Measurements from ENCODE around the gene SLC38A3.

SLC38A3 gene

GRCh38 chr3:50264383-50264963 is 59.4 kb downstream of the SLC38A3 start:
- Histone ChIP-seq H3K36me3 (ENCODE audit: insufficient read depth, insufficient read length, low read length) (peaks cover 6% of the 10 kb centered on the region), H3K4me1 (ENCODE audit: insufficient read depth, insufficient read length) (peaks cover 64% of the 10 kb centered on the region), H3K4me3 (ENCODE audit: insufficient read length, low read depth) (peak overlapping the region; percentile 1), H3K9ac (ENCODE audit: insufficient read length, low read depth) (peak overlapping the region; percentile 92), H3K27me3 (ENCODE audit: insufficient read depth, insufficient read length) (no peaks in the 10 kb centered on the region), H3K9me3 (ENCODE audit: insufficient read depth, low read length) (no peaks in the 10 kb centered on the region)
- TF ChIP-seq YY1 (IDR thresholded peaks at IDR 0.05; ENCODE audit: insufficient read depth, insufficient read length) (no peak), SUZ12 (IDR thresholded peaks at IDR 0.05; ENCODE audit: extremely low read depth, insufficient read depth, insufficient read length) (no peak), ZNF274 (IDR thresholded peaks at IDR 0.05; ENCODE audit: low read depth, low read length) (no peak)
- peak; percentile 99 for DNase-seq (ENCODE audit: low read depth, low spot score)

DNA sequence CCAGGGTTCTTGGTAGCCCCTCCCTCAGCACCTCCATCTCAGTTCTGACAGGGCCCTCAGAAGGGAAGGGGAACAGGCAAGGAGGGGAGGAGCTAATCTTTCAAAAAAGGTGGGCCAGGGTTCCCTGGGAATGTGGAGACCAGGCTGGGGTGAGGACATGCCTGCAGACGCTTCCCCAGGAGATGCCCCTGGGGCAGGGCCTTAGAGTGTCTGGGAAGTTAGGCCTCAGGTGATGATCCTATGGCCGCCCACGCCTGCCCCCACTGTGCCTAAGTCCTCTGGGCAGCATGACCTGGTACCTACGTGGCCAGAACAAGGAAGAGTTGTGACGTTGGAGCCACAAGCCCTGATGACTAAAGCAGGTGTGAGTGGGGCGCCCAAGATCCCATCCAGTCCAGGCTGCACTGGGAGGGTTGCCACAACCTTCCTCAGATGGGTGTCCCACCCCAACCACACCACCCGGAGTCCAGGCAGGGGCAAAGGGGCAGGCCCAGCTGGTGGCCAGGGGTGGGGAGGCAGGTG is 60.0 kb downstream of the SLC38A3 start:
- Histone ChIP-seq H3K9me3 (ENCODE audit: insufficient read depth, low read length) (no peaks in the 10 kb centered on the region), H3K4me3 (ENCODE audit: insufficient read length, low read depth) (no peak overlapping the region), H3K4me1 (ENCODE audit: insufficient read depth, insufficient read length) (peaks cover 65% of the 10 kb centered on the region), H3K27me3 (ENCODE audit: insufficient read depth, insufficient read length) (no peaks in the 10 kb centered on the region), H3K9ac (ENCODE audit: insufficient read length, low read depth) (peak overlapping the region; percentile 68), H3K36me3 (ENCODE audit: insufficient read depth, insufficient read length, low read length) (peaks cover 3% of the 10 kb centered on the region)
- TF ChIP-seq ZNF274 (IDR thresholded peaks at IDR 0.05; ENCODE audit: low read depth, low read length) (no peak), YY1 (IDR thresholded peaks at IDR 0.05; ENCODE audit: insufficient read depth, insufficient read length) (no peak), SUZ12 (IDR thresholded peaks at IDR 0.05; ENCODE audit: extremely low read depth, insufficient read depth, insufficient read length) (no peak)
- no peak for DNase-seq (ENCODE audit: low read depth, low spot score)

DNA sequence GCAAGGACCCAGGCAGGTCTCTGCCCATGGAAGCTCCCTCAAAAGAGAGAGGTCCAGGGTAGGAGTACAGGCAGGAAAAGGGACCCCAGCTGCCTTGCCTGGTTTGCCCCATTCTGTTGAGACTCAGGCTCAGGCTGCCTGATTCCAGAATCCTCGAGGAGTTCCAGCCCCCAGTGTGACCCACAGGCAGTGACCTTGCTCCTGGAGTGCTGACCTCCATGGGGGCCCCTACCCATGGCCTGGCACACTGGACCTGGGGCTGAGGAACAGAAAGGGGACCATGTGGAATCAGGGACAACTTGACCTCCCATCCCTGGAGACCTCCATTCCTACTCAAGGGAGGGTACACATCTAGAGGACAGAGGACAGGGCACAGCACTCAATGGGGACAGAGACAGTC is 60.5 kb downstream of the SLC38A3 start:
- Histone ChIP-seq H3K27me3 (ENCODE audit: insufficient read depth, insufficient read length) (no peaks in the 10 kb centered on the region), H3K9me3 (ENCODE audit: insufficient read depth, low read length) (no peaks in the 10 kb centered on the region), H3K4me1 (ENCODE audit: insufficient read depth, insufficient read length) (peaks cover 69% of the 10 kb centered on the region), H3K9ac (ENCODE audit: insufficient read length, low read depth) (peak overlapping the region; percentile 68), H3K4me3 (ENCODE audit: insufficient read length, low read depth) (no peak overlapping the region), H3K36me3 (ENCODE audit: insufficient read depth, insufficient read length, low read length) (peaks cover 9% of the 10 kb centered on the region)
- no peak for TF ChIP-seq ZNF274 (IDR thresholded peaks at IDR 0.05; ENCODE audit: low read depth, low read length)
- DNase-seq (ENCODE audit: low read depth, low spot score), result no peak

GRCh38 chr3:50266017-50266416 is 60.9 kb downstream of the SLC38A3 start:
- peak overlapping the region; percentile 68 for H3K9ac ChIP-seq (ENCODE audit: insufficient read length, low read depth)
- peaks cover 70% of the 10 kb centered on the region for H3K4me1 ChIP-seq (ENCODE audit: insufficient read depth, insufficient read length)
- H3K27me3 ChIP-seq (ENCODE audit: insufficient read depth, insufficient read length), result no peaks in the 10 kb centered on the region
- DNase-seq (ENCODE audit: low read depth, low spot score), result no peak
- H3K9me3 ChIP-seq (ENCODE audit: insufficient read depth, low read length), result no peaks in the 10 kb centered on the region
- no peak overlapping the region for H3K4me3 ChIP-seq (ENCODE audit: insufficient read length, low read depth)
- peaks cover 13% of the 10 kb centered on the region for H3K36me3 ChIP-seq (ENCODE audit: insufficient read depth, insufficient read length, low read length)
- TF ChIP-seq ZNF274 (IDR thresholded peaks at IDR 0.05; ENCODE audit: low read depth, low read length), result no peak
- no peak for TF ChIP-seq YY1 (IDR thresholded peaks at IDR 0.05; ENCODE audit: insufficient read depth, insufficient read length)
- TF ChIP-seq SUZ12 (IDR thresholded peaks at IDR 0.05; ENCODE audit: extremely low read depth, insufficient read depth, insufficient read length), result no peak

GRCh38 chr3:50266836-50267235 is 61.8 kb downstream of the SLC38A3 start:
- Histone ChIP-seq H3K27me3 (ENCODE audit: insufficient read depth, insufficient read length) (no peaks in the 10 kb centered on the region), H3K4me3 (ENCODE audit: insufficient read length, low read depth) (peak overlapping the region; percentile 49), H3K9me3 (ENCODE audit: insufficient read depth, low read length) (no peaks in the 10 kb centered on the region), H3K9ac (ENCODE audit: insufficient read length, low read depth) (peak overlapping the region; percentile 85), H3K4me1 (ENCODE audit: insufficient read depth, insufficient read length) (peaks cover 68% of the 10 kb centered on the region), H3K36me3 (ENCODE audit: insufficient read depth, insufficient read length, low read length) (peaks cover 20% of the 10 kb centered on the region)
- TF ChIP-seq YY1 (IDR thresholded peaks at IDR 0.05; ENCODE audit: insufficient read depth, insufficient read length) (no peak), ZNF274 (IDR thresholded peaks at IDR 0.05; ENCODE audit: low read depth, low read length) (no peak), SUZ12 (IDR thresholded peaks at IDR 0.05; ENCODE audit: extremely low read depth, insufficient read depth, insufficient read length) (no peak)
- no peak for DNase-seq (ENCODE audit: low read depth, low spot score)

DNA sequence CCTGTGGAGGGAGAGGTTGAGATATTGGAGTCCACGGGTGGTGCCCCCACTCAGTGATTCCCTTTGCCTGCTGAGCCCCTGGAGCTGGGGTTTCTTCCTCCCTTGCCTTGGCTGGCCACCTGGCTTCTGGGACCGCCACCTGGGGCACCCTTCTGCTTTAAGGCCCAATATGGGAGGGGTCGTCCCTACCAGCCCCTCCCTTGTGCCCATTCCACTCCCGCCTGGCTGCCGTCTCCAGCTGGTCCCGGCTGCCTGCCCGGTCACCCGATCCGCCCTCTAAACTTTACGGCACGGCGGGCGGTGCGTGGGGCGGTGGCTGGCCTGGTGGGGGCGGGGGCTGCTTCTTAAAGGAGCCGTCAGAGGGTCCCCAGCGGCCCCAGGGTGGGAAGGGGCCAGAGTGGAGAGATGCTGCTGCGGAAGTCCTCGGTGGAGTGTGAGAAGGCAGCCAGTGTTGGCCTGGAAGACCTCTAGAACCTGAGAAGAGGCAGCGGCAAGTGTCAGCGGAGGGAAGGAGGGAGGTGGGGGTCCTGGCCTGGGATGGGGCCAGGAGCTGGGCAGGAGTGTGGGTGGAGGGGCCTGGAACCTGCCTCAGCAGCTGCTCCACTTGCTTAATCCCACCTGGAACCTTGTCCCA is 62.3 kb downstream of the SLC38A3 start:
- peak overlapping the region; percentile 49 for H3K4me3 ChIP-seq (ENCODE audit: insufficient read length, low read depth)
- H3K27me3 ChIP-seq (ENCODE audit: insufficient read depth, insufficient read length), result no peaks in the 10 kb centered on the region
- H3K9me3 ChIP-seq (ENCODE audit: insufficient read depth, low read length), result no peaks in the 10 kb centered on the region
- TF ChIP-seq ZNF274 (IDR thresholded peaks at IDR 0.05; ENCODE audit: low read depth, low read length) (no peak), YY1 (IDR thresholded peaks at IDR 0.05; ENCODE audit: insufficient read depth, insufficient read length) (no peak), SUZ12 (IDR thresholded peaks at IDR 0.05; ENCODE audit: extremely low read depth, insufficient read depth, insufficient read length) (no peak)
- peaks cover 20% of the 10 kb centered on the region for H3K36me3 ChIP-seq (ENCODE audit: insufficient read depth, insufficient read length, low read length)
- peak overlapping the region; percentile 85 for H3K9ac ChIP-seq (ENCODE audit: insufficient read length, low read depth)
- no peak for DNase-seq (ENCODE audit: low read depth, low spot score)
- H3K4me1 ChIP-seq (ENCODE audit: insufficient read depth, insufficient read length), result peaks cover 67% of the 10 kb centered on the region

- peaks cover 22% of the 10 kb centered on the region for H3K36me3 ChIP-seq (ENCODE audit: insufficient read depth, insufficient read length, low read length)
- no peaks in the 10 kb centered on the region for H3K27me3 ChIP-seq (ENCODE audit: insufficient read depth, insufficient read length)
- H3K4me3 ChIP-seq (ENCODE audit: insufficient read length, low read depth), result peak overlapping the region; percentile 49
- H3K9me3 ChIP-seq (ENCODE audit: insufficient read depth, low read length), result no peaks in the 10 kb centered on the region
- no peak for DNase-seq (ENCODE audit: low read depth, low spot score)
- H3K9ac ChIP-seq (ENCODE audit: insufficient read length, low read depth), result peak overlapping the region; percentile 43
- H3K4me1 ChIP-seq (ENCODE audit: insufficient read depth, insufficient read length), result peaks cover 62% of the 10 kb centered on the region
- TF ChIP-seq ZNF274 (IDR thresholded peaks at IDR 0.05; ENCODE audit: low read depth, low read length) (no peak), YY1 (IDR thresholded peaks at IDR 0.05; ENCODE audit: insufficient read depth, insufficient read length) (no peak), SUZ12 (IDR thresholded peaks at IDR 0.05; ENCODE audit: extremely low read depth, insufficient read depth, insufficient read length) (no peak)
These were observed 63.2 kb downstream of the SLC38A3 start for GRCh38 chr3:50268276-50268675.

Measured in NT2/D1 (cell line).